Ovary (tissue), 3 donors: ENCODE measurements around the gene BRINP3.

Source experiments
- CTCF ChIP-seq, 3 donors: fragments of 450-650 bp in 2 of 3; fragments of 200-600 bp in 1 of 3; IDR thresholded peaks; one replicate each; pipeline versions ENCODE4 v1.5.1 to v1.8.0; 2016 to 2022; ENCODE audit warnings: antibody characterized with exemption in 3 of 3, mild to moderate bottlenecking in 1 of 3
- EP300 ChIP-seq: sonication (generic); formaldehyde crosslinking; IDR thresholded peaks from one replicate; pipeline ENCODE4 v1.6.1; 2017; ENCODE audit warnings: antibody characterized with exemption
- POLR2A ChIP-seq: fragments of 450-650 bp; IDR thresholded peaks from one replicate; pipeline ENCODE4 v1.6.1; 2017; ENCODE audit warnings: antibody characterized with exemption, mild to moderate bottlenecking, moderate library complexity
- donor health status: DM: no; HTN: no; CAD: no.

- TF ChIP-seq CTCF (IDR thresholded peaks at IDR 0.05) (no peak), POLR2A (no peak), EP300 (no peak)
Measured at GRCh38 chr1:190178827-190179226, 298.8 kb downstream of the BRINP3 start.
